Stomach smooth muscle (tissue), 2 donors: ENCODE results near the gene SLC4A3.
"Not testable (repeated sequence)": the region's sequence is repeated elsewhere in the genome, so short reads cannot be mapped to it uniquely, and the experiment has no call there.

Experiments
- H3K27ac ChIP-seq: one replicate; pipeline ENCODE4 v1.7.0; 2013; ENCODE audit warnings: mild to moderate bottlenecking, low read length, inconsistent platforms
- H3K27me3 ChIP-seq, 2 donors: one replicate each; pipeline ENCODE4 v1.7.0; 2013; ENCODE audit warnings: low read length in 2 of 2; ENCODE audit not compliant: insufficient read depth in 2 of 2, control insufficient read depth in 1 of 2
- H3K36me3 ChIP-seq, 2 donors: one replicate each; pipeline ENCODE4 v1.7.0; 2013; ENCODE audit warnings: low read length in 2 of 2; ENCODE audit not compliant: control insufficient read depth in 2 of 2, insufficient read depth in 2 of 2
- H3K4me1 ChIP-seq: one replicate; pipeline ENCODE4 v1.7.0; 2013; ENCODE audit warnings: low read length; ENCODE audit not compliant: control insufficient read depth, insufficient read depth
- H3K4me3 ChIP-seq, 2 donors: one replicate each; pipeline ENCODE4 v1.7.0; 2013; ENCODE audit warnings: low read length in 2 of 2
- H3K9ac ChIP-seq, 2 donors: one replicate each; pipeline ENCODE4 v1.7.0; 2013; ENCODE audit warnings: low read length in 2 of 2, mild to moderate bottlenecking in 1 of 2
- H3K9me3 ChIP-seq, 2 donors: one replicate each; pipeline ENCODE4 v1.7.0; 2013; ENCODE audit warnings: low read length in 2 of 2; ENCODE audit not compliant: control insufficient read depth in 2 of 2
- donor health status: healthy.
- donor health status: Pancreatic carcinoma.

The SLC4A3 gene

GRCh38 chr2:219642465-219643083 lies 15.1 kb downstream of the SLC4A3 start:
- H3K36me3 ChIP-seq: no peaks in the 10 kb centered on the region
- no peak overlapping the region for H3K9ac ChIP-seq
- no peaks in the 10 kb centered on the region for H3K9me3 ChIP-seq
- no peak overlapping the region for H3K4me3 ChIP-seq
- no peak overlapping the region for H3K27ac ChIP-seq
- peaks cover 13% of the 10 kb centered on the region for H3K4me1 ChIP-seq
- H3K27me3 ChIP-seq: no peaks in the 10 kb centered on the region

GRCh38 chr2:219643084-219643473 lies 15.6 kb downstream of the SLC4A3 start:
- Histone ChIP-seq H3K4me1 (peaks cover 13% of the 10 kb centered on the region), H3K36me3 (no peaks in the 10 kb centered on the region), H3K27me3 (no peaks in the 10 kb centered on the region), H3K27ac (no peak overlapping the region), H3K9ac (no peak overlapping the region), H3K4me3 (no peak overlapping the region), H3K9me3 (no peaks in the 10 kb centered on the region)

GRCh38 chr2:219643788-219644398 lies 16.5 kb downstream of the SLC4A3 start:
- H3K9ac ChIP-seq: no peak overlapping the region
- no peaks in the 10 kb centered on the region for H3K36me3 ChIP-seq
- H3K4me1 ChIP-seq: peaks cover 13% of the 10 kb centered on the region
- H3K27me3 ChIP-seq: peaks cover 0 to 3% of the 10 kb centered on the region in 2 donors
- no peaks in the 10 kb centered on the region for H3K9me3 ChIP-seq
- H3K27ac ChIP-seq: no peak overlapping the region
- H3K4me3 ChIP-seq: no peak overlapping the region

- no peak overlapping the region for H3K4me3 ChIP-seq
- no peak overlapping the region for H3K27ac ChIP-seq
- no peaks in the 10 kb centered on the region for H3K9me3 ChIP-seq
- peaks cover 0 to 3% of the 10 kb centered on the region in 2 donors for H3K27me3 ChIP-seq
- peaks cover 13% of the 10 kb centered on the region for H3K4me1 ChIP-seq
- H3K9ac ChIP-seq: no peak overlapping the region
- H3K36me3 ChIP-seq: no peaks in the 10 kb centered on the region
These were observed 17.5 kb downstream of the SLC4A3 start for GRCh38 chr2:219644801-219645480.

GRCh38 chr2:219645631-219646527 lies 18.4 kb downstream of the SLC4A3 start:
- H3K4me1 ChIP-seq: peaks cover 13% of the 10 kb centered on the region
- H3K27ac ChIP-seq: no peak overlapping the region
- no peak overlapping the region for H3K4me3 ChIP-seq
- H3K27me3 ChIP-seq: peaks cover 0 to 6% of the 10 kb centered on the region in 2 donors
- no peak overlapping the region for H3K9ac ChIP-seq
- H3K9me3 ChIP-seq: no peaks in the 10 kb centered on the region
- H3K36me3 ChIP-seq: no peaks in the 10 kb centered on the region

- no peak overlapping the region for H3K27ac ChIP-seq
- H3K4me3 ChIP-seq: no peak overlapping the region
- no peaks in the 10 kb centered on the region for H3K9me3 ChIP-seq
- H3K9ac ChIP-seq: no peak overlapping the region
- no peaks in the 10 kb centered on the region for H3K36me3 ChIP-seq
- peaks cover 0 to 7% of the 10 kb centered on the region in 2 donors for H3K27me3 ChIP-seq
- H3K4me1 ChIP-seq: peaks cover 5% of the 10 kb centered on the region
These were observed 20.7 kb downstream of the SLC4A3 start for GRCh38 chr2:219648176-219648575.

- Histone ChIP-seq H3K9me3 (no peaks in the 10 kb centered on the region), H3K27me3 (peaks cover 0 to 7% of the 10 kb centered on the region in 2 donors), H3K4me3 (no peak overlapping the region), H3K9ac (no peak overlapping the region), H3K4me1 (peaks cover 5% of the 10 kb centered on the region), H3K27ac (no peak overlapping the region), H3K36me3 (no peaks in the 10 kb centered on the region)
These were observed 21.5 kb downstream of the SLC4A3 start for GRCh38 chr2:219648963-219649362.

- Histone ChIP-seq H3K36me3 (no peaks in the 10 kb centered on the region), H3K27ac (no peak overlapping the region), H3K4me1 (peaks cover 3% of the 10 kb centered on the region), H3K9ac (no peak overlapping the region), H3K4me3 (no peak overlapping the region), H3K9me3 (no peaks in the 10 kb centered on the region), H3K27me3 (peaks cover 0 to 7% of the 10 kb centered on the region in 2 donors)
These were observed 23.2 kb downstream of the SLC4A3 start for GRCh38 chr2:219650426-219651248.

- H3K9ac ChIP-seq, H3K27me3 ChIP-seq, H3K4me3 ChIP-seq, H3K27ac ChIP-seq, H3K36me3 ChIP-seq, H3K9me3 ChIP-seq, H3K4me1 ChIP-seq: not testable (repeated sequence)
These were observed 24.2 kb downstream of the SLC4A3 start for GRCh38 chr2:219651656-219652055.

- H3K4me3 ChIP-seq: no peak overlapping the region
- H3K9ac ChIP-seq: no peak overlapping the region
- no peaks in the 10 kb centered on the region for H3K36me3 ChIP-seq
- H3K4me1 ChIP-seq: no peaks in the 10 kb centered on the region
- H3K27ac ChIP-seq: no peak overlapping the region
- no peaks in the 10 kb centered on the region for H3K27me3 ChIP-seq
- H3K9me3 ChIP-seq: peaks cover 0 to 3% of the 10 kb centered on the region in 2 donors
These were observed 29.1 kb downstream of the SLC4A3 start for GRCh38 chr2:219656526-219656925.
